Naive thymus-derived CD4-positive, alpha-beta T cell (primary cell): ENCODE results near the gene LZTS2. TPM values are rescaled to one million over a fixed set of nuclear protein-coding genes. Genes with fewer than 3 reads are reported as not detected.

ENCODE experiments used
- ATAC-seq: fragments of 150-1000 bp; cut with Tn5 transposase; 2 replicates; pipeline ENCODE4 v1.10.0; 2021; ENCODE audit warnings: mild to moderate bottlenecking, moderate library complexity
- CTCF ChIA-PET: fragments of 350-600 bp; sonication (Branson Sonifier 250); formaldehyde crosslinking; loops from one replicate; lab custom pipeline; 2021; ENCODE audit warnings: antibody characterized with exemption; lab: Charles Lee
- POLR2A ChIA-PET: fragments of 350-600 bp; sonication (Branson Sonifier 250); formaldehyde crosslinking; loops from one replicate; lab custom pipeline; 2021; ENCODE audit warnings: antibody characterized with exemption, inconsistent platforms; lab: Charles Lee
- DNase-seq, 9 donors: peaks; one replicate each; pipeline versions ENCODE4 v3.0.0 to v3.0.0-alpha.2; 2020 to 2022; ENCODE audit warnings: mixed read lengths in 1 of 9
- H3K27ac ChIP-seq: one replicate; pipeline ENCODE4 v1.7.0; 2013; ENCODE audit warnings: mild to moderate bottlenecking, low read depth, low read length, moderate library complexity
- H3K27me3 ChIP-seq, 2 donors: one replicate each; pipeline ENCODE4 v1.7.0; 2013; ENCODE audit warnings: low read length in 2 of 2, mild to moderate bottlenecking in 2 of 2, moderate library complexity in 2 of 2; ENCODE audit not compliant: control insufficient read depth in 2 of 2, insufficient read depth in 2 of 2
- H3K36me3 ChIP-seq, 3 experiments: 1 replicate in 2 of 3; 2 replicates in 1 of 3; pipeline ENCODE4 v1.7.0; 2013; ENCODE audit warnings: low read length in 3 of 3, mild to moderate bottlenecking in 3 of 3, moderate library complexity in 1 of 3; ENCODE audit not compliant: insufficient read depth in 3 of 3, control insufficient read depth in 2 of 3
- H3K4me1 ChIP-seq, 2 donors: one replicate each; pipeline ENCODE4 v1.7.0; 2013; ENCODE audit warnings: low read length in 2 of 2, mild to moderate bottlenecking in 2 of 2, moderate library complexity in 1 of 2; ENCODE audit not compliant: control insufficient read depth in 2 of 2, insufficient read depth in 2 of 2
- H3K4me3 ChIP-seq: 2 replicates; pipeline ENCODE4 v1.7.0; 2013; ENCODE audit warnings: mild to moderate bottlenecking, low read length
- H3K9me3 ChIP-seq, 3 experiments: 1 replicate in 2 of 3; 2 replicates in 1 of 3; pipeline ENCODE4 v1.7.0; 2013; ENCODE audit warnings: low read length in 3 of 3; ENCODE audit not compliant: control insufficient read depth in 2 of 3
- H3K27ac Mint-ChIP-seq, 9 donors: one replicate each; pipeline ENCODE4 v1.8.0; 2020 to 2022; ENCODE audit warnings: mixed read lengths in 9 of 9, mild to moderate bottlenecking in 8 of 9, moderate library complexity in 5 of 9, inconsistent platforms in 2 of 9
- H3K27me3 Mint-ChIP-seq, 5 donors: one replicate each; pipeline ENCODE4 v1.8.0; 2021 to 2022; ENCODE audit warnings: mixed read lengths in 5 of 5, mild to moderate bottlenecking in 1 of 5
- H3K36me3 Mint-ChIP-seq, 5 donors: one replicate each; pipeline ENCODE4 v1.8.0; 2020 to 2022; ENCODE audit warnings: mixed read lengths in 5 of 5, mild to moderate bottlenecking in 3 of 5, inconsistent platforms in 1 of 5
- H3K4me1 Mint-ChIP-seq, 7 donors: one replicate each; pipeline ENCODE4 v1.8.0; 2020 to 2022; ENCODE audit warnings: mixed read lengths in 7 of 7, mild to moderate bottlenecking in 3 of 7, inconsistent platforms in 1 of 7
- H3K4me3 Mint-ChIP-seq, 10 donors: one replicate each; pipeline ENCODE4 v1.8.0; 2020 to 2022; ENCODE audit warnings: mild to moderate bottlenecking in 10 of 10, mixed read lengths in 10 of 10, moderate library complexity in 6 of 10, inconsistent platforms in 2 of 10
- H3K9me3 Mint-ChIP-seq, 11 donors: one replicate each; pipeline ENCODE4 v1.8.0; 2020 to 2022; ENCODE audit warnings: mixed read lengths in 11 of 11, mild to moderate bottlenecking in 4 of 11, inconsistent platforms in 1 of 11, moderate library complexity in 1 of 11
- intact Hi-C, 2 donors: fragments of 100-400 bp; cut with micrococcal nuclease; formaldehyde crosslinking; loops; one replicate each; pipeline ENCODE4 v1.15.1; 2023
- polyA plus RNA-seq, 2 donors: library from polyadenylated mRNA; unstranded; fragments of 300-500 nt; fragmentation: Illumina TruSeq; gene quantifications; one replicate each; pipeline ENCODE4 v1.2.3, GENCODE V29; 2021
- total RNA-seq, 6 experiments: library from RNA in 5 of 6; stranded (reverse) in 5 of 6; gene quantifications; 1 replicate in 5 of 6; 2 replicates in 1 of 6; pipeline ENCODE4 v1.2.3 and lab custom pipeline; 2021 to 2026

Gene LZTS2
- total and polyA plus RNA-seq, 7 experiments from 2014 or later, result 10.8 to 44.7 (median 25.5) TPM

GRCh38 chr10:101007915-101008822 lies 8.6 kb downstream of the LZTS2 start:
- CTCF ChIA-PET, result interaction anchor here (0.6 kb wide), 1 partner anchor 68 kb away, joined by 4 read pairs; no protein-coding TSS in a partner anchor
- peaks cover 5 to 7% (median 6%) of the 10 kb centered on the region in 7 donors for H3K4me1 Mint-ChIP-seq
- peaks cover 0 to 3% of the 10 kb centered on the region in 2 donors for H3K4me1 ChIP-seq
- H3K4me3 ChIP-seq, result no peak overlapping the region
- H3K4me3 Mint-ChIP-seq, result no peak overlapping the region
- peaks cover 0 to under 1% (median 0%) of the 10 kb centered on the region in 5 donors for H3K36me3 Mint-ChIP-seq
- intact Hi-C loops, result no loop called here
- no peaks in the 10 kb centered on the region for H3K9me3 Mint-ChIP-seq
- POLR2A ChIA-PET, result interaction anchor here (1.1 kb wide), 1 partner anchor 9 kb away, joined by 3 read pairs; the partner anchor contains the start of gene LZTS2
- H3K27ac Mint-ChIP-seq, result peak overlapping the region in 1 of 9 donors; percentile 51
- DNase-seq (no peak), ATAC-seq (no peak)
- H3K27me3 Mint-ChIP-seq, result peaks cover 0 to 5% (median 1%) of the 10 kb centered on the region in 5 donors
- H3K9me3 ChIP-seq, result no peaks in the 10 kb centered on the region
- H3K27me3 ChIP-seq, result no peaks in the 10 kb centered on the region
- H3K27ac ChIP-seq, result no peak overlapping the region
- H3K36me3 ChIP-seq, result peaks cover 0 to 33% (median 0%) of the 10 kb centered on the region in 3 experiments

GRCh38 chr10:101008823-101009423 lies 9.3 kb downstream of the LZTS2 start:
- Histone ChIP-seq H3K27me3 (no peaks in the 10 kb centered on the region), H3K27ac (no peak overlapping the region), H3K4me1 (peaks cover 0 to 5% of the 10 kb centered on the region in 2 donors), H3K4me3 (no peak overlapping the region), H3K9me3 (no peaks in the 10 kb centered on the region), H3K36me3 (peaks cover 0 to 25% (median 0%) of the 10 kb centered on the region in 3 experiments)
- no peaks in the 10 kb centered on the region for H3K36me3 Mint-ChIP-seq
- no peak overlapping the region for H3K27ac Mint-ChIP-seq
- H3K9me3 Mint-ChIP-seq, result no peaks in the 10 kb centered on the region
- H3K4me3 Mint-ChIP-seq, result no peak overlapping the region
- ATAC-seq (no peak), DNase-seq (no peak)
- POLR2A ChIA-PET, result no interaction called here
- peaks cover 8 to 11% (median 10%) of the 10 kb centered on the region in 7 donors for H3K4me1 Mint-ChIP-seq
- peaks cover 0 to 7% (median 2%) of the 10 kb centered on the region in 5 donors for H3K27me3 Mint-ChIP-seq
- CTCF ChIA-PET, result no interaction called here
- intact Hi-C loops, result no loop called here

- Mint-ChIP-seq H3K4me3 (no peak overlapping the region), H3K4me1 (peaks cover 9 to 21% (median 16%) of the 10 kb centered on the region in 7 donors), H3K27ac (no peak overlapping the region), H3K27me3 (peaks cover 3 to 18% (median 12%) of the 10 kb centered on the region in 5 donors), H3K9me3 (no peaks in the 10 kb centered on the region), H3K36me3 (no peaks in the 10 kb centered on the region)
- H3K27ac ChIP-seq, result no peak overlapping the region
- ChIA-PET POLR2A (no interaction called here), CTCF (interaction anchor here (2.4 kb wide), 1 partner anchor 41 kb away, joined by 13 read pairs; the partner anchor contains the start of gene SEMA4G)
- peaks cover 0 to 5% of the 10 kb centered on the region in 2 donors for H3K4me1 ChIP-seq
- ATAC-seq, result no peak
- intact Hi-C loops, result loop anchor here (5.0 to 10.0 kb wide), 3 partner anchors 266 to 448 kb away; partner anchors contain the start of gene PAX2 (in 1 of the 2)
- DNase-seq, result no peak
- H3K36me3 ChIP-seq, result peaks cover 0 to 21% (median 0%) of the 10 kb centered on the region in 3 experiments
- no peak overlapping the region for H3K4me3 ChIP-seq
- H3K27me3 ChIP-seq, result no peaks in the 10 kb centered on the region
- no peaks in the 10 kb centered on the region for H3K9me3 ChIP-seq
Observed at GRCh38 chr10:101010329-101010728, 10.7 kb downstream of the LZTS2 start.

- no peak overlapping the region for H3K4me3 Mint-ChIP-seq
- ATAC-seq (no peak), DNase-seq (no peak)
- no peak overlapping the region for H3K27ac Mint-ChIP-seq
- Histone ChIP-seq H3K36me3 (peaks cover 0 to 6% (median 0%) of the 10 kb centered on the region in 3 experiments), H3K4me1 (peaks cover 0 to 5% of the 10 kb centered on the region in 2 donors), H3K27ac (no peak overlapping the region), H3K9me3 (no peaks in the 10 kb centered on the region), H3K27me3 (no peaks in the 10 kb centered on the region), H3K4me3 (no peak overlapping the region)
- ChIA-PET CTCF (interaction anchor here (1.2 to 2.4 kb wide), 4 partner anchors 14 to 42 kb away, joined by 3 to 13 read pairs (median 3); partner anchors contain the start of gene SEMA4G), POLR2A (interaction anchor here (0.6 to 1.0 kb wide), 2 partner anchors 13 to 20 kb away, joined by 3 read pairs; partner anchors contain the start of gene LZTS2)
- peaks cover 13 to 29% (median 21%) of the 10 kb centered on the region in 5 donors for H3K27me3 Mint-ChIP-seq
- intact Hi-C loops, result loop anchor here (2.0 to 10.0 kb wide), 4 partner anchors 43 to 449 kb away; partner anchors contain the start of genes PAX2 (in 1 of the 2) and SEMA4G (in 1 of the 2)
- no peaks in the 10 kb centered on the region for H3K9me3 Mint-ChIP-seq
- H3K36me3 Mint-ChIP-seq, result no peaks in the 10 kb centered on the region
- peaks cover 9 to 21% (median 17%) of the 10 kb centered on the region in 7 donors for H3K4me1 Mint-ChIP-seq
Observed at GRCh38 chr10:101011517-101012423, 12.2 kb downstream of the LZTS2 start.

GRCh38 chr10:101012525-101013364 lies 13.1 kb downstream of the LZTS2 start:
- POLR2A ChIA-PET, result interaction anchor here (1.0 kb wide), 1 partner anchor 19 kb away, joined by 3 read pairs; no protein-coding TSS in a partner anchor
- no peaks in the 10 kb centered on the region for H3K36me3 Mint-ChIP-seq
- H3K9me3 ChIP-seq, result no peaks in the 10 kb centered on the region
- H3K36me3 ChIP-seq, result no peaks in the 10 kb centered on the region
- DNase-seq (peak; percentile 46 to 76 (median 63)), ATAC-seq (peak; percentile 91)
- no peak overlapping the region for H3K27ac ChIP-seq
- H3K4me1 Mint-ChIP-seq, result peaks cover 9 to 21% (median 17%) of the 10 kb centered on the region in 7 donors
- peak overlapping the region in 1 of 10 donors; percentile 24 for H3K4me3 Mint-ChIP-seq
- no peaks in the 10 kb centered on the region for H3K9me3 Mint-ChIP-seq
- intact Hi-C loops, result loop anchor here (2.0 to 10.0 kb wide), 4 partner anchors 44 to 450 kb away; partner anchors contain the start of genes PAX2 (in 1 of the 2) and SEMA4G (in 1 of the 2)
- peaks cover 0 to 5% of the 10 kb centered on the region in 2 donors for H3K4me1 ChIP-seq
- no peaks in the 10 kb centered on the region for H3K27me3 ChIP-seq
- no peak overlapping the region for H3K4me3 ChIP-seq
- H3K27me3 Mint-ChIP-seq, result peaks cover 22 to 39% (median 30%) of the 10 kb centered on the region in 5 donors
- CTCF ChIA-PET, result interaction anchor here (1.2 to 2.4 kb wide), 4 partner anchors 15 to 43 kb away, joined by 3 to 13 read pairs (median 3); partner anchors contain the start of gene SEMA4G
- peak overlapping the region in 3 of 9 donors; percentile 8 to 75 (median 41) for H3K27ac Mint-ChIP-seq
